ENCODE measurements around the gene CDX1.

DNA sequence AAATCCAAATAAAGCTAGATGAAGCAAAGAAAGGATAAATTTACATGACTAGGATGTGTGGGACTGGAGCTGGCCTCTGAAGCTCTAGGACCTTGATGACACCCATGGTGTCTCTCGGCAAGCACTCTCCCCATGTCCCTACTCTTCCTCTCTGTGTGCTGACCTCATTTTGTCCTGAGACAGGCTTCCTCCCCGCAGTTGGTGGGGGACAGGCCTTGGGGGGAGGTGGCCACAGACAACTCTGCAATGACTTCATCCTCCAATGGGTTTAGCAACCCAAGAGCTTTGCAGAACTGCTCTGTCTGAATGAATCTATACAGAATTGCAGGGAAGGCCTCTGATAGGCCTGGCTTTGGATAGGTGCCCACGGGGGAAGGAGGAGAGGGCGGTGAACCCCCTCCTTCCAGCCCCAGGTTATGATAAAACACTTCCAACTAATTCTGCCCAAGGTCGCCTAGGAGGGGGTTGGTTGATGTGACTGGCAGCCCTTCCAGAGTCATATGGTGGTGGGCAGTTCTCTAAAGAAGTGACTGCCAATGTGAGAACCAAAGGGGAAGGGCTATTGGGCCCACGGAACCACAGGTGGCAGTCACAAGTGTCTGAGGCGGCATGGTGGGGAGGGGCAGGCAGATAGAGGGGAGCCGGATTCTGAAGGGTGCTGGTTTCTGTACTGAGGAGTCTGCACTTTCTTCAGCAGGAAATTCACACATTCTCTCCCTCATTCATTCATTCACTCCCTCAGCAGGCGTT is 29.3 kb downstream of the CDX1 start:
- TF ChIP-seq, protein P1, sequence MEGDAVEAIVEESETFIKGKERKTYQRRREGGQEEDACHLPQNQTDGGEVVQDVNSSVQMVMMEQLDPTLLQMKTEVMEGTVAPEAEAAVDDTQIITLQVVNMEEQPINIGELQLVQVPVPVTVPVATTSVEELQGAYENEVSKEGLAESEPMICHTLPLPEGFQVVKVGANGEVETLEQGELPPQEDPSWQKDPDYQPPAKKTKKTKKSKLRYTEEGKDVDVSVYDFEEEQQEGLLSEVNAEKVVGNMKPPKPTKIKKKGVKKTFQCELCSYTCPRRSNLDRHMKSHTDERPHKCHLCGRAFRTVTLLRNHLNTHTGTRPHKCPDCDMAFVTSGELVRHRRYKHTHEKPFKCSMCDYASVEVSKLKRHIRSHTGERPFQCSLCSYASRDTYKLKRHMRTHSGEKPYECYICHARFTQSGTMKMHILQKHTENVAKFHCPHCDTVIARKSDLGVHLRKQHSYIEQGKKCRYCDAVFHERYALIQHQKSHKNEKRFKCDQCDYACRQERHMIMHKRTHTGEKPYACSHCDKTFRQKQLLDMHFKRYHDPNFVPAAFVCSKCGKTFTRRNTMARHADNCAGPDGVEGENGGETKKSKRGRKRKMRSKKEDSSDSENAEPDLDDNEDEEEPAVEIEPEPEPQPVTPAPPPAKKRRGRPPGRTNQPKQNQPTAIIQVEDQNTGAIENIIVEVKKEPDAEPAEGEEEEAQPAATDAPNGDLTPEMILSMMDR (IDR thresholded peaks at IDR 0.05; ENCODE audit: insufficient read depth, low read length, poor library complexity, severe bottlenecking), result no peak
- TF ChIP-seq EZH2phosphoT487 (conservative IDR thresholded peaks at IDR 0.05; ENCODE audit: low read length), result no peak

All from SU-DHL-6 (cell line).